GM19324 (cell line): ENCODE data around the gene SHLD1.
"Not testable (repeated sequence)": the region's sequence is repeated elsewhere in the genome, so short reads cannot be mapped to it uniquely, and the experiment has no call there.

Source experiments
- ATAC-seq: cut with Tn5 transposase; IDR thresholded peaks from one replicate; pipeline ENCODE4 v1.9.1; 2021; ENCODE audit warnings: mild to moderate bottlenecking, moderate library complexity; ENCODE audit not compliant: unreplicated experiment, low FRiP score

SHLD1 gene

DNA sequence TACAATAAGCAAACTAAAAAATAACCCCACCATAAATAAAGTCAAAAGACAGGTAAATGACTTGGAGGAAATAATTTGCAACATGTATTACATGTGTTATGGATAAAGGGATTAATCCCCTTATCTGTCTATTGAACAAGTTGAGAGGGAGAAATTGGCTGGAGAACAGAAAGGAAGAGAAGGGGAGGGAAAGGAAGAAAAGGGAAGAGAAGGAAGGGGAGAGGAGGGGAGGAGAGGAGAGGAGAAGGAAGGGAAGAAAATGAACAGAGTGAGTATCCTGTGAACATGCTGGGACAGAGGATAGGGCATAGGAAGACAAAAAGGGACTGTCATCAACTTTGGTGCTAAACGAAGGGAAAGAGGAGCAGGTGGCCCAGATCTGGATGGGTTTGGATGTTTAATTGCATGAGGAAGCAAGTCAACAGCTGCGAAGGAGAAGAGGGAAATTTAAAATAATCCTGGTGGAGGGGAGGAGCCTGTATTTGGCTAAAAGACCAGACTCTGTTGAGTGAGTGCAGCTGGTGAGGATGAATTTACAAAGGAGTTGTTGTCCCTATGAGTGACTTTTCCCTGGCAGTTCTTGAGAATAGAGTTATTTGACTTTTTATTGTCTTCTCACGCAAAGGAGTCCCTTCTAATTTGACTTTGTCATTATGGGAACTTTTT, 14.2 kb upstream of the SHLD1 start:
- ATAC-seq = no peak

- ATAC-seq = no peak
Observed at GRCh38 chr20:5737619-5737953, 12.6 kb upstream of the SHLD1 start.

GRCh38 chr20:5737966-5738365, 12.2 kb upstream of the SHLD1 start:
- ATAC-seq = no peak

GRCh38 chr20:5740643-5741042, 9.6 kb upstream of the SHLD1 start:
- ATAC-seq = not testable (repeated sequence)

DNA sequence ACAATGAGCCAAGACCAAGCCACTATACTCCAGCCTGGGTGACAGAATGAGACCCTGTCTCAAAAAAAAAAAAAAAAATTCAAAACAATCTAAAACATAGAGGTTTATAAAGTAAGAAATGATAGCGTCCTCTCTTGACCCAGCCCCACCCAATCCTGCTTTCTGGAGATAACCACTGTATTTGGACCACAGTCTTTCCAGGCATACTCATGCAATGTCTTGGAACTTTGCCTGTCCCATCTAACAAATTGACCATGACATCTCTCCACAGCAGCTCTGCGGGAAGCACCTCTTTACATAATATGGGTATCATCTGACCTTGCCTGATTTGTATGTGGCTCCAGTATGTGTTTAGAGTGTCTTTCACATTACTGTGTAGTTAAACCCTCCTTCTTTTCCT, 9.1 kb upstream of the SHLD1 start:
- no peak for ATAC-seq

DNA sequence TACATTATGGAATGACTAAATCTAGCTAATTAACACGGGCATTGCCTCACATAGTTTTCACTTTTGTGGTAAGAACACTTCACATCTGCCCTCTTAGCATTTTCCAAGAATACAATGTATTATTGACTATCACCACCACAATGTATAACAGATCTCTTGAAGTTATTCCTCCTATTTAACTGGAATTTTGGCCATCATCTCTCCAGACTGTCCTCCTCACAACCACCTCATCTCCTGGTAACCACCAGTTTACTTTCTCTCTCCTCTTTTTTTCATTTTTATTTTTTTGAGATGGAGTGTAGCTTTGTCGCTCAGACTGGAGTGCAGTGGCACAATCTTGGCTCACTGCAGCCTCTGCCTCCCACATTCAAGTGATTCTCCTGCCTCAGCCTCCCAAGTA, 8.2 kb upstream of the SHLD1 start:
- no peak for ATAC-seq

- ATAC-seq = no peak
Observed at GRCh38 chr20:5745416-5746030, 4.7 kb upstream of the SHLD1 start.

GRCh38 chr20:5746064-5746463, 4.1 kb upstream of the SHLD1 start:
- ATAC-seq = no peak

GRCh38 chr20:5748246-5748645, 2.0 kb upstream of the SHLD1 start:
- no peak for ATAC-seq

DNA sequence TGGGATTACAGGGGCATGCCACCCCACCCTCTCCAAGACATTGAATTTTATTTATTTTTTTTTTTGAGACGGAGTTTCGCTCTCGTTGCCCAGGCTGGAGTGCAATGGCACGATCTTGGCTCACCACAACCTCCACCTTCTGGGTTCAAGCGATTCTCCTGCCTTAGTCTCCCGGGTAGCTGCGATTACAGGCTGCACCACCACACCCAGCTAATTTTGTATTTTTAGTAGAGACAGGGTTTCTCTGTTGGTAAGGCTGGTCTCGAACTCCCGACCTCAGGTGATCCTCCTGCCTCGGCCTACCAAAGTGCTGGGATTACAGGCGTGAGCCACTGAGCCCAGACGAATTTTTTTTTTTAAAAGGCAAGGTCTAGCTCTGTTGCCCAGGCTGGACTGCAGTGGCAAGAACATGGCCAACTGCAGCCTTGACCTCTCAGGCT, 669 bp upstream of the SHLD1 start:
- not testable (repeated sequence) for ATAC-seq

DNA sequence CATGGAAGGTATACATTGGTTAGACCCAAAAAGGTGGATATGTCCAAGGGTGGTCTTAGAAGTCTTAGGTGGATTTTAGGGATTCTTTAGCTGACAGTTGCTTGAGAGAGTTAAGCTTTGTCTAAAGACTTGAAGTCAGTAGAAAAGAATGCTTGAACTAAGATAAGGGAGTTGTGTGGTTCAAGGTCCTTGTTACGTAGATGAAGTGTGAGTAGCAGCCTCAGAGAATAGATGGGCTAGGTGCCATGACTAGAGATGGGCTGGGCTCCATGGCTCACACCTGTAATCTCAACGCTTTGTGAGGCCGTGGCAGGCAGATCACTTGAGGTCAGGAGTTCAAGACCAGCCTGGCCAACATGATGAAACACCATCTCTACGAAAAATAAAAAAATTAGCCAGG, 1.7 kb downstream of the SHLD1 start:
- ATAC-seq = no peak

- ATAC-seq = no peak
Observed at GRCh38 chr20:5753814-5754213, 3.6 kb downstream of the SHLD1 start.

DNA sequence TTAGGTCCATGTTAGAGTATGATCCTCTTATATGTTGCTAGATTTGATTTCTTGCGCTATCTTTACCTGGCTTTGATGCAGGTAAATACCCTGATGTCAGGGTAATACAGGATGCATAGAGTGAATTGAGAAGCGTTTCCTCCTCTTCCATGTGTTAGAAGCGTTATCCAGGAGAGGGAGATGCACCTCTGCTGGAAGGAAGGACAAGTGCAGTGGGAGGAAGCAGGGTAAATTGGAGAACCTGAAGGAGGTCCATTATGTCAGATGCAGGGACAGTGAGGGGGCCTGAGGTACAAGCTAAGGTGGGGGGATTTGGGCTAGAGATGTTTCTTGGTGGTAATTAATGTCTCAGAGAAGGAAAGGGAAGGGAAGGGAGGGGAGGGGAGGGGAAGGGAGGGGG, 7.7 kb downstream of the SHLD1 start:
- ATAC-seq = no peak

- ATAC-seq = no peak
Observed at GRCh38 chr20:5766085-5766764, 16.0 kb downstream of the SHLD1 start.

GRCh38 chr20:5767493-5768098, 17.4 kb downstream of the SHLD1 start:
- no peak for ATAC-seq

DNA sequence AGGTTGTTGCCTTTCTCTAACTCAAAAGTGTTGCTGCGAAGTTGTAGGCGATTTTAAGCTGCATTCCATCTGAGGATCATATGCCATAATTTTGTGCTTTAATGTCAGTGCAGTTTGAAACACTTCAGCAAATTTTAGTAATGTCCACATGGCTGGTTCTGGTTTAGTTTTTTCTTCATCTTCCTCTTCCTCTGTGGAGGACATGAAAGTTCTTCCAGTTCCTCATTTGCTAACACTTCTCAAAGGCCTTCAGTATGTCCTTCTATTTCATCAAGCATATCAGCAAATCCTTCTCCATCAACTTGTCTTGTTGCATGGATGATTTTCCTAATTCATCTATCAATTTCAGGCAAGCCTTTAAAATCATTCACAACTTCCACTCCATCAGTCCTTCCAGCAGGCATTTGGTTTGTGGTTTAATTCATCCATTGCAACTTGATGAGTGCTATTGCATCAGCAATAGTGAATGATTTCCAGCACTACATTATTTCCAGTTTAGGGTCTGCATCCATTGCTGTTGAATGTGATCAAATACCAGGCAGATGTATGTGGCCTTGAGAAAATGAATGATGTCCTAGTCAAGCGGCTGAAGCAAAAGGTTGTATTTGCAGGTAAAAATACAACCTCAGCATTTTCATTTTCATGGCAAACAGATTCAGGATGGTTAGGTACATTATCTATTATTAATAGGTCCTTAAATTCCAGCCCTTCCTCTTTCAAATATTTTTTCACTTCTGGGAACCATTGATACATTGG, 20.2 kb downstream of the SHLD1 start:
- no peak for ATAC-seq

DNA sequence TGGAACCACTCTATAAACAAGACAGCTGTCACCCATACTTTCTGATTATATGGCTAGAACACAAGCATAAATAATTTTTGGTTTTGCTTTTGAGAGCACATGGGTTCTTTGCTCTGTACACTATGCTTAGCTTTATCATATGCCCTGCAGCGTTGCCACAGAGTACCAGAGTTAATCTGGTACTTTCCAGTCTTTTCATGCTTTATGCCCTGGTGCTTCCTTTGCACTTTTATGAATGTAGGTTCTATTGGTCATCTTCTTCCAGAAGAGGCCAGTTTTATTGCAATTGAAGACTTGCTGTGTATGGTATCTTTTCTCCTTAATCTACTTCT, 20.8 kb downstream of the SHLD1 start:
- ATAC-seq = no peak

DNA sequence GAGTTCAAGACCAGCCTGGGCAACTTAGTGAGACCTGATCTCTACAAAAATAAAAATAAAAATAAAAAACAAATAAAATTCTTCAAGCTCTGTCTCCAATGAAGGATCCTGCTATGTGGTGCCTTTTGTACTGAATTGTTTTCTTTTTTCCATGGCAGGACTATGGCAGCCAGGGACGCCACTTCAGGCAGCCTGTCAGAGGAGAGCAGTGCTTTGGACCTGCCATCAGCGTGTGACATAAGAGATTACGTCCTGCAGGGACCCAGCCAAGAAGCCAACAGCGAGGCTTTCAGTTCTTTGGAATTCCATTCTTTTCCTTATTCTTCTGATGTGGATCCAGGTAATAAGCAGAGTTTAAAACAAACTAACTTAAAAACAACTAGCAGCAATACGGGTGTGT, 22.5 kb downstream of the SHLD1 start:
- ATAC-seq = no peak

GRCh38 chr20:5773589-5773988, 23.4 kb downstream of the SHLD1 start:
- ATAC-seq = no peak

DNA sequence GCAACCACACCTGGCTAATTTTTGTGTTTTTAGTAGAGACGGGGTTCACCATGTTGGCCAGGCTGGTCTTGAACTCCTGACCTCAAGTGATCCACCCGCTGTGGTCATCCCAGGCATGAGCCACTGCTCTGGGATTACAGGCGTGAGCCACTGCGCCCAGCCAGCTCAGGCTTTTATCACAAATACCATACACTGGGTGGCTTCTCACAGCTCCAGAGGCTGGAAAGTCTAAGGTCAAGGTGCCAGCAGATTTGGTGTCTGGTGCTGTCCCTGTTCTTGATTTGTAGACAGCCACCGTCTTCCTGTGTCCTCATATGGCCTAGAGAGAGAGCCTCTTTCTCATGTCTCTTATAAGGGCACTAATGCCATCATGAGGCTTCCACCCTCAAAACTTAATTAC, 25.9 kb downstream of the SHLD1 start:
- ATAC-seq = no peak
